Neural progenitor cell (in vitro differentiated cells): Measurements from ENCODE around the gene CES3.

Source experiments
- EZH2 ChIP-seq: fragments of 200-600 bp; sonication (generic); IDR thresholded peaks from 2 replicates; pipeline ENCODE4 v1.6.1; 2017; ENCODE audit warnings: antibody characterized with exemption, mild to moderate bottlenecking, moderate library complexity
- EZH2phosphoT487 ChIP-seq: fragments of 200-600 bp; sonication (generic); IDR thresholded peaks from 2 replicates; pipeline ENCODE4 v1.6.1; 2017; ENCODE audit warnings: antibody characterized with exemption
- TF ChIP-seq, protein P1 (sequence below): fragments of 200-600 bp; sonication (generic); IDR thresholded peaks from 2 replicates; pipeline ENCODE4 v1.5.1; 2017; ENCODE audit warnings: antibody characterized with exemption, mild to moderate bottlenecking

GRCh38 chr16:66927918-66928649, 33.0 kb upstream of the CES3 start:
- TF ChIP-seq EZH2: no peak
- TF ChIP-seq, protein P1, sequence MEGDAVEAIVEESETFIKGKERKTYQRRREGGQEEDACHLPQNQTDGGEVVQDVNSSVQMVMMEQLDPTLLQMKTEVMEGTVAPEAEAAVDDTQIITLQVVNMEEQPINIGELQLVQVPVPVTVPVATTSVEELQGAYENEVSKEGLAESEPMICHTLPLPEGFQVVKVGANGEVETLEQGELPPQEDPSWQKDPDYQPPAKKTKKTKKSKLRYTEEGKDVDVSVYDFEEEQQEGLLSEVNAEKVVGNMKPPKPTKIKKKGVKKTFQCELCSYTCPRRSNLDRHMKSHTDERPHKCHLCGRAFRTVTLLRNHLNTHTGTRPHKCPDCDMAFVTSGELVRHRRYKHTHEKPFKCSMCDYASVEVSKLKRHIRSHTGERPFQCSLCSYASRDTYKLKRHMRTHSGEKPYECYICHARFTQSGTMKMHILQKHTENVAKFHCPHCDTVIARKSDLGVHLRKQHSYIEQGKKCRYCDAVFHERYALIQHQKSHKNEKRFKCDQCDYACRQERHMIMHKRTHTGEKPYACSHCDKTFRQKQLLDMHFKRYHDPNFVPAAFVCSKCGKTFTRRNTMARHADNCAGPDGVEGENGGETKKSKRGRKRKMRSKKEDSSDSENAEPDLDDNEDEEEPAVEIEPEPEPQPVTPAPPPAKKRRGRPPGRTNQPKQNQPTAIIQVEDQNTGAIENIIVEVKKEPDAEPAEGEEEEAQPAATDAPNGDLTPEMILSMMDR: no peak
- no peak for TF ChIP-seq EZH2phosphoT487
